Activated T-cell treated with anti-CD3 and anti-CD28 coated beads, Interleukin-2, amount 50 U/mL, for 72 hours (primary cell): Measurements from ENCODE around the gene WNT2B. TPM values are rescaled to one million over a fixed set of nuclear protein-coding genes. Genes with fewer than 3 reads are reported as not detected.

ENCODE experiments used
- ATAC-seq, 2 donors: fragments of 150-1000 bp; cut with Tn5 transposase; replicated peaks in 1 of 2; 2 replicates each; pipeline ENCODE4 v1.10.0; 2021; ENCODE audit warnings: moderate library complexity in 2 of 2, mild to moderate bottlenecking in 1 of 2
- DNase-seq, 2 donors: peaks; one replicate each; pipeline ENCODE4 v3.0.0; 2021 to 2022; ENCODE audit warnings: mixed read lengths in 1 of 2
- H3K27ac Mint-ChIP-seq: one replicate; pipeline ENCODE4 v1.8.0; 2022; ENCODE audit warnings: mild to moderate bottlenecking, moderate library complexity, mixed read lengths
- H3K27me3 Mint-ChIP-seq: one replicate; pipeline ENCODE4 v1.8.0; 2022; ENCODE audit warnings: low read depth, mixed read lengths
- H3K36me3 Mint-ChIP-seq, 2 donors: one replicate each; pipeline ENCODE4 v1.8.0; 2022; ENCODE audit warnings: mixed read lengths in 2 of 2, mild to moderate bottlenecking in 1 of 2; ENCODE audit not compliant: insufficient read depth in 2 of 2
- H3K4me1 Mint-ChIP-seq: one replicate; pipeline ENCODE4 v1.8.0; 2022; ENCODE audit warnings: low read depth, mixed read lengths
- H3K4me3 Mint-ChIP-seq, 2 donors: one replicate each; pipeline ENCODE4 v1.8.0; 2022; ENCODE audit warnings: mild to moderate bottlenecking in 2 of 2, mixed read lengths in 2 of 2, moderate library complexity in 2 of 2
- H3K9me3 Mint-ChIP-seq, 2 donors: one replicate each; pipeline ENCODE4 v1.8.0; 2022; ENCODE audit warnings: mixed read lengths in 2 of 2
- total RNA-seq, 2 donors: library from RNA; stranded (reverse); gene quantifications; one replicate each; pipeline ENCODE4 v1.2.3, GENCODE V29; 2022

The WNT2B gene
- total RNA-seq, 2 donors from 2014 or later, result 0.29 to 0.53 TPM

GRCh38 chr1:112541299-112541698 lies 32.5 kb downstream of the WNT2B start:
- Mint-ChIP-seq H3K27me3 (no peaks in the 10 kb centered on the region), H3K36me3 (no peaks in the 10 kb centered on the region), H3K27ac (no peak overlapping the region), H3K4me3 (no peak overlapping the region), H3K9me3 (no peaks in the 10 kb centered on the region), H3K4me1 (no peaks in the 10 kb centered on the region)
- no peak for DNase-seq
- no peak for ATAC-seq

- ATAC-seq, result no peak
- no peaks in the 10 kb centered on the region for H3K4me1 Mint-ChIP-seq
Observed at GRCh38 chr1:112542206-112542973, 33.6 kb downstream of the WNT2B start.

GRCh38 chr1:112544011-112544688 lies 35.4 kb downstream of the WNT2B start:
- Mint-ChIP-seq H3K36me3 (no peaks in the 10 kb centered on the region), H3K27me3 (no peaks in the 10 kb centered on the region), H3K4me3 (no peak overlapping the region), H3K27ac (no peak overlapping the region), H3K9me3 (no peaks in the 10 kb centered on the region), H3K4me1 (no peaks in the 10 kb centered on the region)
- ATAC-seq, result peak in 1 of 2 donors; percentile 23
- DNase-seq, result no peak

More at GRCh38 chr1:112542206-112542973, 33.6 kb downstream of the WNT2B start:
- no peaks in the 10 kb centered on the region for H3K36me3 Mint-ChIP-seq
- H3K27me3 Mint-ChIP-seq, result no peaks in the 10 kb centered on the region
- H3K27ac Mint-ChIP-seq, result no peak overlapping the region
- no peaks in the 10 kb centered on the region for H3K9me3 Mint-ChIP-seq
- no peak overlapping the region for H3K4me3 Mint-ChIP-seq
- no peak for DNase-seq

GRCh38 chr1:112544751-112545150 lies 36.0 kb downstream of the WNT2B start:
- no peaks in the 10 kb centered on the region for H3K36me3 Mint-ChIP-seq
- DNase-seq, result no peak
- no peaks in the 10 kb centered on the region for H3K27me3 Mint-ChIP-seq
- no peak overlapping the region for H3K27ac Mint-ChIP-seq
- no peaks in the 10 kb centered on the region for H3K4me1 Mint-ChIP-seq
- ATAC-seq, result no peak
- no peak overlapping the region for H3K4me3 Mint-ChIP-seq
- H3K9me3 Mint-ChIP-seq, result no peaks in the 10 kb centered on the region

- no peaks in the 10 kb centered on the region for H3K9me3 Mint-ChIP-seq
- no peak for DNase-seq
- no peaks in the 10 kb centered on the region for H3K36me3 Mint-ChIP-seq
- no peak overlapping the region for H3K27ac Mint-ChIP-seq
- ATAC-seq, result no peak
- no peaks in the 10 kb centered on the region for H3K27me3 Mint-ChIP-seq
- no peaks in the 10 kb centered on the region for H3K4me1 Mint-ChIP-seq
- H3K4me3 Mint-ChIP-seq, result no peak overlapping the region
Observed at GRCh38 chr1:112546076-112546475, 37.3 kb downstream of the WNT2B start.

GRCh38 chr1:112548547-112548946 lies 39.8 kb downstream of the WNT2B start:
- Mint-ChIP-seq H3K4me1 (no peaks in the 10 kb centered on the region), H3K27me3 (no peaks in the 10 kb centered on the region), H3K9me3 (no peaks in the 10 kb centered on the region), H3K36me3 (no peaks in the 10 kb centered on the region), H3K4me3 (no peak overlapping the region), H3K27ac (no peak overlapping the region)
- ATAC-seq (no peak), DNase-seq (no peak)

- Mint-ChIP-seq H3K4me3 (no peak overlapping the region), H3K27me3 (no peaks in the 10 kb centered on the region), H3K4me1 (no peaks in the 10 kb centered on the region), H3K36me3 (no peaks in the 10 kb centered on the region), H3K9me3 (no peaks in the 10 kb centered on the region), H3K27ac (no peak overlapping the region)
- DNase-seq (no peak), ATAC-seq (no peak)
Observed at GRCh38 chr1:112549590-112549989, 40.8 kb downstream of the WNT2B start.

- H3K27me3 Mint-ChIP-seq, result no peaks in the 10 kb centered on the region
- H3K27ac Mint-ChIP-seq, result no peak overlapping the region
- H3K4me1 Mint-ChIP-seq, result peaks cover 6% of the 10 kb centered on the region
- H3K4me3 Mint-ChIP-seq, result no peak overlapping the region
- ATAC-seq (no peak), DNase-seq (no peak)
- H3K9me3 Mint-ChIP-seq, result no peaks in the 10 kb centered on the region
- no peaks in the 10 kb centered on the region for H3K36me3 Mint-ChIP-seq
Observed at GRCh38 chr1:112554411-112554810, 45.6 kb downstream of the WNT2B start.

- Mint-ChIP-seq H3K36me3 (no peaks in the 10 kb centered on the region), H3K27ac (peak overlapping the region; percentile 27), H3K4me3 (no peak overlapping the region), H3K27me3 (no peaks in the 10 kb centered on the region), H3K9me3 (no peaks in the 10 kb centered on the region), H3K4me1 (peaks cover 6% of the 10 kb centered on the region)
- no peak for DNase-seq
- ATAC-seq, result peak in 1 of 2 donors; percentile 75
Observed at GRCh38 chr1:112557385-112557784, 48.6 kb downstream of the WNT2B start.

- ATAC-seq (no peak), DNase-seq (no peak)
- Mint-ChIP-seq H3K4me3 (no peak overlapping the region), H3K4me1 (peaks cover 6% of the 10 kb centered on the region), H3K9me3 (no peaks in the 10 kb centered on the region), H3K27me3 (no peaks in the 10 kb centered on the region), H3K36me3 (no peaks in the 10 kb centered on the region), H3K27ac (no peak overlapping the region)
Observed at GRCh38 chr1:112558634-112559033, 49.9 kb downstream of the WNT2B start.

- H3K27ac Mint-ChIP-seq, result no peak overlapping the region
- ATAC-seq (no peak), DNase-seq (no peak)
- H3K36me3 Mint-ChIP-seq, result no peaks in the 10 kb centered on the region
- H3K27me3 Mint-ChIP-seq, result no peaks in the 10 kb centered on the region
- H3K4me3 Mint-ChIP-seq, result no peak overlapping the region
- H3K4me1 Mint-ChIP-seq, result no peaks in the 10 kb centered on the region
- no peaks in the 10 kb centered on the region for H3K9me3 Mint-ChIP-seq
Observed at GRCh38 chr1:112563341-112563740, 54.6 kb downstream of the WNT2B start.

GRCh38 chr1:112564081-112564480 lies 55.3 kb downstream of the WNT2B start:
- Mint-ChIP-seq H3K9me3 (no peaks in the 10 kb centered on the region), H3K4me3 (no peak overlapping the region), H3K4me1 (no peaks in the 10 kb centered on the region), H3K27ac (no peak overlapping the region), H3K36me3 (no peaks in the 10 kb centered on the region), H3K27me3 (no peaks in the 10 kb centered on the region)
- ATAC-seq (no peak), DNase-seq (no peak)

- Mint-ChIP-seq H3K4me3 (no peak overlapping the region), H3K27me3 (no peaks in the 10 kb centered on the region), H3K9me3 (no peaks in the 10 kb centered on the region), H3K36me3 (no peaks in the 10 kb centered on the region), H3K27ac (no peak overlapping the region), H3K4me1 (no peaks in the 10 kb centered on the region)
- ATAC-seq, result no peak
- DNase-seq, result no peak
Observed at GRCh38 chr1:112565800-112566199, 57.0 kb downstream of the WNT2B start.
